PFSK-1 (cell line): ENCODE data around the gene ATP6V0D1.

Experiments
- FOXP2 ChIP-seq: optimal IDR thresholded peaks from 2 replicates; pipeline ENCODE3; 2011; ENCODE audit warnings: borderline replicate concordance, control low read depth, inconsistent platforms; ENCODE audit not compliant: insufficient read depth; ENCODE audit errors: extremely low read length, extremely low read depth
- POLR2AphosphoS5 ChIP-seq: IDR thresholded peaks from 2 replicates; pipeline ENCODE4 v1.6.1; 2012; ENCODE audit warnings: low read depth, mild to moderate bottlenecking, control low read depth, low read length, moderate library complexity
- REST ChIP-seq, 2 experiments: IDR thresholded peaks; 2 replicates each; pipeline versions ENCODE4 v1.6.1 to v1.8.0; 2011 to 2012; ENCODE audit warnings: low read depth in 2 of 2, low read length in 2 of 2, control low read depth in 1 of 2, inconsistent platforms in 1 of 2, mild to moderate bottlenecking in 1 of 2, moderate library complexity in 1 of 2; ENCODE audit not compliant: insufficient read depth in 1 of 2
- SIN3A ChIP-seq: IDR thresholded peaks from 2 replicates; pipeline ENCODE4 v1.6.1; 2012; ENCODE audit warnings: mild to moderate bottlenecking, low read length, moderate library complexity, borderline replicate concordance; ENCODE audit not compliant: insufficient read depth
- TAF1 ChIP-seq: IDR thresholded peaks from 2 replicates; pipeline ENCODE4 v1.6.1; 2012; ENCODE audit warnings: low read length, control low read depth, borderline replicate concordance; ENCODE audit not compliant: insufficient read depth

GRCh38 chr16:67444259-67445125 lies 36.5 kb downstream of the ATP6V0D1 start:
- no peak for TF ChIP-seq TAF1
- no peak for TF ChIP-seq POLR2AphosphoS5
- no peak for TF ChIP-seq SIN3A
- no peak for TF ChIP-seq REST (IDR thresholded peaks at IDR 0.05; ENCODE audit: insufficient read depth in 1 of 2, low read depth in 2 of 2, low read length in 2 of 2)
- no peak for TF ChIP-seq FOXP2
